Upper lobe of left lung (tissue), 4 donors: ENCODE data around the gene C16orf89.

Experiments
- POLR2A ChIP-seq, 4 donors: fragments of 450-650 bp; IDR thresholded peaks; one replicate each; pipeline ENCODE4 v1.5.1; 2016 to 2017; ENCODE audit warnings: antibody characterized with exemption in 4 of 4, mild to moderate bottlenecking in 2 of 4
- TF ChIP-seq, protein P1 (sequence below), 6 experiments: fragments of 450-650 bp in 4 of 6; fragments of 200-600 bp in 2 of 6; sonication (generic) in 2 of 6; IDR thresholded peaks; one replicate each; pipeline ENCODE4 v1.5.1; 2016 to 2019; ENCODE audit warnings: antibody characterized with exemption in 6 of 6

DNA sequence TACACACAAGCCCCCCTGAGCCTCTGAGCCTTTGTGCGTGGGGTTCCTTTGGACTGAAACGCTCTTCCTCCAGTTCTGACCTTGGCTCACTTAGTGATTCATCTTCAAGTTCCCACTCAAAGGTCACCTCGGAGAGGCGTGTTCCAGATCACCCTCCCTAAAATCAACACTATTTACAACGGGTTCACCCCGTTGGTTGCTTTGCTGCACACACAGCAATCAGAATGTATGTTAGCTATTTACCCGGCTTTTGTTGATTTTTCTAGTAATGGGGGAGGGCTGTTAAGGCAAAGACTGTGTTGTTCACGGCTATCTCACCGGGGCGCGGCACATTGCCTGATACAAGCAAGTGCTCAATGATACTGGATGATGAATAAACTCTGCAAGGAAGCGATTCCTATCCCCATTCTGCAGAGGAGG lies 33.0 kb downstream of the C16orf89 start:
- TF ChIP-seq, protein P1, sequence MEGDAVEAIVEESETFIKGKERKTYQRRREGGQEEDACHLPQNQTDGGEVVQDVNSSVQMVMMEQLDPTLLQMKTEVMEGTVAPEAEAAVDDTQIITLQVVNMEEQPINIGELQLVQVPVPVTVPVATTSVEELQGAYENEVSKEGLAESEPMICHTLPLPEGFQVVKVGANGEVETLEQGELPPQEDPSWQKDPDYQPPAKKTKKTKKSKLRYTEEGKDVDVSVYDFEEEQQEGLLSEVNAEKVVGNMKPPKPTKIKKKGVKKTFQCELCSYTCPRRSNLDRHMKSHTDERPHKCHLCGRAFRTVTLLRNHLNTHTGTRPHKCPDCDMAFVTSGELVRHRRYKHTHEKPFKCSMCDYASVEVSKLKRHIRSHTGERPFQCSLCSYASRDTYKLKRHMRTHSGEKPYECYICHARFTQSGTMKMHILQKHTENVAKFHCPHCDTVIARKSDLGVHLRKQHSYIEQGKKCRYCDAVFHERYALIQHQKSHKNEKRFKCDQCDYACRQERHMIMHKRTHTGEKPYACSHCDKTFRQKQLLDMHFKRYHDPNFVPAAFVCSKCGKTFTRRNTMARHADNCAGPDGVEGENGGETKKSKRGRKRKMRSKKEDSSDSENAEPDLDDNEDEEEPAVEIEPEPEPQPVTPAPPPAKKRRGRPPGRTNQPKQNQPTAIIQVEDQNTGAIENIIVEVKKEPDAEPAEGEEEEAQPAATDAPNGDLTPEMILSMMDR (IDR thresholded peaks at IDR 0.05), result no peak
- TF ChIP-seq POLR2A (IDR thresholded peaks at IDR 0.05), result no peak
